GM04503 (cell line): Measurements from ENCODE around the gene PCDH12.
"Not testable (repeated sequence)": the region's sequence is repeated elsewhere in the genome, so short reads cannot be mapped to it uniquely, and the experiment has no call there.

Source experiments
- DNase-seq: peaks from one replicate; pipeline ENCODE4 v3.0.0-alpha.2; 2012; ENCODE audit warnings: low read depth

The PCDH12 gene

DNA sequence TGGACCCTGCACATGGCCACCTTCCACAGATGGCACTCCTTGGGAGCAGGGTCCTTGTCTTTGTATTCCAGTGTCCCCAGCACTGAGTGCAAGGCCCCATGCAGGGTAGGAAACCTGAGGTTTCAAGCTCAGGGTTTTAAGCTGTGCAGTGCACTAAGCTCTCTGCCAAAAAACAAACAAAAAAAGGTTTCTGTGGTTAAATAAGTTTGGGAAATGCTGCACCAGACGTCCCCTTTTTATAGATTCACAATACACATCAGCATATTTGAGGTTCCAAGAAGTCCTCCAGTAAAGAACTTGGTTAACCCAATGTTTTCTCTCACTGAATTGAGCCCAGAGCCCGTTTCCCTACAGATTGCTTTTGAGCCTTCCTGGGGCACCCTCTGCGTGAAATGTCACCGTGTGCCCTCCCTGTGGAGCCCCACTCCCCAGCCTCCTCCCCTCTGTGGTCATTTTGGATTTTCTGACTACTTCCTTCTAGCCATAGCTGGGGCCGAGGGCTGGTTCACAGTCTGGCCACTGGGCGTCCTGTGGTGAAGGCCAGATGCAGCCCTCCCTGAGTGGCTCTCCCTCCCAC is 17.2 kb downstream of the PCDH12 start:
- DNase-seq: peak; percentile 32

DNA sequence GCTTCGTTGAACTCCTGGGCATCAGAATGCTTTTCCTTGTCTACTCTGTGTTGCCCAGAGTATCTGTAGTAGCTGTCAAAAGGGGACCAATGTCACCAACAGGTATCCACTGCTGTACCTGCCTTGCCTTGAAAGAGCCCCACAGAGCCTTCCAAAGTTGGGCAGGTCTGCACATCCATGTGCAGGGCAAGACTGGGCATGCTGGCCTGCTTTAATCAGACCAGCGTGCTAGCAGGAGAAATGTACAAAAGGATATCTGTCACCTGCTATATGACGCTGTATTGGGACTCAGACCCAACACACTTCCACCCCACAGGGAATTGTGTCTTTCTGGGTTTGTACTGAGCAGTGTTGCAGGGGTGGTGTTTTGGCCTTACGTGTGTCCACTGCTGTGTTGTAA is 22.5 kb downstream of the PCDH12 start:
- no peak for DNase-seq

DNA sequence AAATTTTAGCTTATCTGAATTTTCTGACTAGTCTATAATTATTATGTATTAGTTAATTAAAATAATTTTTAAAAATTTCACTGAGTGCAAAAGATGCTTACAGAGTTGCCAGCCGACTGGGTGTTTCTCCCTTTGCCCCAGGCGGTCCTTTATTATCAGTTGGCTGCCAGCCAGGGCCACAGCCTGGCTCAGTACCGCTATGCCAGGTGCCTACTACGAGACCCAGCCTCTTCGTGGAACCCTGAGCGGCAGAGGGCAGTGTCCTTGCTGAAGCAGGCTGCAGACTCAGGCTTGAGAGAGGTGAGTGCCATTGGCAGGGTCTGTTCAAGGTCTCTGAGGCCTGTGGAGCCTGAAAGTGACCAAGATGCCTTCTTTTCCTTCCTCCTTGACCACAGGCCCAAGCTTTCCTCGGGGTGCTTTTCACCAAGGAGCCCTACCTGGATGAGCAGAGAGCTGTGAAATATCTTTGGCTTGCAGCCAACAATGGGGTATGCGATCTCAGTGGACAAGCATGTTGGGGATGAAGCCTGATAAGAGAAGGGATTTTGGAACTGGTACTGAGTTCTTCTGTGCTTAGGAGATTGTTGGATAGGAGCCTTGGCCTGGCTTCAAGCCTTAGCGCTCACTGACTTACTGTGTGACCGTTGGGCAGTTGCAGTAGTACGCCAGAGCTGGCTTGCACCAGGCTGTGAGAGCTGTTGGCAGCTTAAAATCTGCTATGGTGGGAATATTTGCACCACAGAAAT is 23.7 kb downstream of the PCDH12 start:
- no peak for DNase-seq

DNA sequence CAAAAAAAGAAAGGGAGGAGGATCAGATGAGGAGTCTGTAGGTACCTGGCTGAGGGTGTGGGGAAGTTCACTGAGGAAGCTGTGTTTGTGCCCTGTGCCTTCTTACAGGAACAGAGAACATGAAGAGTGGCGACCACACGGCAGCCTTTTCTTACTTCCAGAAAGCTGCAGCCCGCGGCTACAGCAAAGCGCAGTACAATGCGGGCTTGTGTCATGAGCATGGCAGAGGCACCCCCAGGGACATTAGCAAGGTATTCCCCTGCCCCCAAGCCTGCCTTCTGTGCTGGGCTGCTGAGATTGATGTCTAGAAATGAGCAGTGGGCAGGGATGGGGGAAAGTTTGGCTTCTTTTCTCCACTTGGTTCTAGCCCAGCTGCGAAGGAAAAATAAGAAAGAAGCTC is 24.9 kb downstream of the PCDH12 start:
- DNase-seq: no peak

DNA sequence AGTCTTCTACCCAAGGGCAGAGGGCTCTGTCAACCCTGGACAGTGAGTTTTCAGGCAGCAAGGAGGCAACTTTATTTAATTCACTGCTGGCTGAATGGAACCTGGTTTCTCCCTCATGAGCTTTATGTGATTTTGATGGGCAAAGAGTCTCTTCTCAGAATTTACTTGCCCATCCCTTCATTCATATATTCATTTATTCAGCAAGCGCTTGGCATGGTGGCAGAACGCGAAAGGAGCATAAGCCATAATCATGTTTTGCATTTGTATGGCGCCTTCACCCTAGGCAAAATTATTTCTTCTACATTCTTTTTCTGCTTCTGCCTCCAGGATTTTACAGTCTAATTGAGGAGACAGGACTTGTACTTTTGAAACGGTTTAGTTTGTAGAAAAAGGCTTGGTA is 26.3 kb downstream of the PCDH12 start:
- DNase-seq: no peak

DNA sequence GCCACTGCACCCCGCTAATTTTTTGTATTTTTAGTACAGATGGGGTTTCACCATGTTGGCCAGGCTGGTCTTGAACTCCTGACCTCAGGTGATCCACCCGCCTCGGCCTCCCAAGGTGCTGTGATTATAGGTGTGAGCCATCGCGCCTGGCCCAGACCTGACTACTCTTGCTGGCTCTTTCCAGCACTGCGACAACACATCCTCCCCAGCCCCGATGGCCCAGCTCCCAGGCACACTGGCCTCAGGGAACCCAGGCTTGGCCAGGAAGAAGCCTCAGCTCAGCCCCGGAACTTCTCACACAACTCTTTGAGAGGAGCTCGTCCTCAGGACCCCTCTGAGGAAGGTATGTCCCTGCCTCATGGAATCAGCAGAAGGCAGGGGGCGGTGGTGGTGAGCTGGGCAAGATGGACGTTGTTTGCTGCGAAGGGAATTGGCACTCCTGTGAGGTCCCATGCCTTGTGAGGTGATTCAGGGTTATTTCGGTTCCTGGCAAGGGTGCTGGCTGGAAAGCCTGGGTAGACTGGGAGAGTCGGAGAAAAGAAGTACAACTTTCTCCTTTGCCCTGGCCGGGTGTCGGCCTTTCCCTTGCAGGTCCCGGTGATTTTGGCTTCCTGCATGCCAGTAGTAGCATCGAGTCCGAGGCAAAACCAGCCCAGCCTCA is 28.5 kb downstream of the PCDH12 start:
- no peak for DNase-seq

DNA sequence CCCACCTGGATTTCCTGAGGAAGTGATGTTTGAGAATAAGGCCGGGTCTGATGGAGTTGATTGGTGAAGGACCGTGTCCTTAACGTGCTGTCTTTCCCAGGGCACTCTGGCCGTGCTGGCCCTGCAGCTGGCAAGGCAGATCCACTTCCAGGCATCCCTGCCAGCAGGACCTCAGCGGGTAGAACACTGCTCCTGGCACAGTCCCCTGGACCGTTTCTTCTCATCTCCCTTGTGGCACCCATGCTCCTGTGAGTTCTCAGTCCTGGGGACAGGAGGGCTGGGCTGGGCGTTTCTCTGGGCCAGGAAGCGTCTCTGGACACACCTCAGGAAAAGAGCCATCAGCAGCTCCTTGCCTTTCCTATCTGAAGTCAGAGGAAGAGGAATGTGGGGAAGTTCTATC is 30.0 kb downstream of the PCDH12 start:
- DNase-seq: no peak

DNA sequence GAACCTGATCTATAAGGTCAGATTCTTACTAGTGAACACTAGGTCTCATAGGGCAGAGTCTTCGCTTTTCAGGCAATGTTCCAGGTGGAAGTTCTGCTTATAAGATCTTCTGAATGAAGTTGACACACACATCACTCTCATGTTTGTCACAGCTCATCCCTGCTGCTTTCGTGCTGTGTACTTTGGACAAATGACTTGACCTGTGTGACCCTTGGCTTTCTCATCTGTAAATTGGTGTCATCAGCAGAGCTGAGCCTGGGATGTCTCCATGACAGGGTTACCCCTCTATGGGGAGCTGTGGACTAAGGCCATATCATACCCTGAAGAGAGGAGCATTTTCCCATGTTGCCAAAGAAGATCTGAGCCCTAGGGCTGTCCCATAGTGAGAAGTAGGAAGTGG is 31.6 kb downstream of the PCDH12 start:
- no peak for DNase-seq

DNA sequence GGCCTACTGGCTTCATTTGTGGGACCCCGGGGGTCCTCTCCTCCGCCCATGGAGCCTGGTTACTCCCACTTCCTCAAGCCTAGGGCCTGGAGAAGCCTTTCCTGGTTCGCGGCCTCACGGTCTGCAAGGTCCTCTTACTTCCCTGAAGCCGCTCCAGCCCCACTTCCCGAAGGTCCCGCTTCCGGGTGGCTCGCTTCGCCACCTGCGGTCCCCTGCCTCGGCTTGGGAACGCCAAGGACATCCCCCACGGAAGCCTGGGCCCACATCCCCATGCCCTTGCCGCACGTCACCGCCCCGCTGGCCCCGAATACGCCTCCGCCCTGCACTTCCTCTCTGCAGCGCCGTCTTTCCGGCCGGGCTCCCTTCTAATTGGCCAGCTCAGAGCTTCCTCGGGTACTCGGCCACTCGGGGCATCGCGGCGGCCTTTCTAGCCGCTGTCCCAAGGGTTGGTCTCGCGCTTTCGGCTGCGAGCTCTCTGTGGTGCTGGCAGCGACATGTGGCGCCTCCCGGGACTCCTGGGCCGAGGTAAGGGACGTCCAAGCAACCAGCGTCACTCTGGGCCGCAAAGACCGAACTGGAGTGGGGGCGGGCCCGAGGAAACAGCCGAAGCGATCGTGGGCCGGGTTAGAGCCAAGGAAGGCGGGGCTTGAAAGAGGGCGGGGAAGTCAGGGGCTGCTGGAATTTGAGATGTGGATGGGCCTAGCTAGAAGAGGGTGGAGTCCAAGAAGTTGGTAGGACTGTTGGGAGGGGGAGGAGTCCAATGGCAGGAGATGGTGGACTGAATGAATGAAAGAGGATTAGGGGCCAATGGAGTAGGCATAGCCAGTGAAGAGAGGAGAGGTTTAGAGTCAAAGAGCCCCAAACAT is 34.3 kb downstream of the PCDH12 start, which contains the start of gene DELE1:
DELE1 (plus strand) TSS at position 424 of the 866 bp plus-strand sequence; CDS start at position 495, 71 bp downstream.
- peak; percentile 80 for DNase-seq

DNA sequence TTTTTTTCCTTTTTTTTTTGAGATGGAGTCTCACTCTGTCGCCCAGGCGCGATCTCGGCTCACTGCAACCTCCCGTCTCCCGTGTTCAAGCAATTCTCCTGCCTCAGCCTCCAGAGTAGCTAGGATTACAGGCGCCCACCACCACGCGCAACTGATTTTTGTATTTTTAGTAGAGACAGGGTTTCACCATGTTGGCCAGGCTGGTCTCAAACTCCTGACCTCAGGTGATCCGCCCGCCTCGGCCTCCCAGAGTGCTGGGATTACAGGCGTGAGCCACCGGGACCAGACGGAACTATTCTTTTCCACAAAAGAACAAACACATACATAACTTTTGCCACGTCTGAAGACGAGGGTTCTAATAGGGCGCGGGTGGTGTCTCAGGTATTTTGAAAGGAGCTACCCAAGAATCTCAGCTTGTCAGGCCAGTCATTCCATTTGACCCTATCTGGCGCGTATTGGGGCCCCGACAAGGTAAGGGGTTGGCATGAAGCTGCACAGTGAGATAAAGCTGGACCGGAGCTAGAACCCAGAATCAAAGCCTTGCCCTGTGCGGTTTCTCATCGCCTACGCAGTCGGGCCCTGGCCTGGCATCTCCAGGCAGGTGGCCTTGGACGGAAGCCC is 35.1 kb downstream of the PCDH12 start:
- not testable (repeated sequence) for DNase-seq

DNA sequence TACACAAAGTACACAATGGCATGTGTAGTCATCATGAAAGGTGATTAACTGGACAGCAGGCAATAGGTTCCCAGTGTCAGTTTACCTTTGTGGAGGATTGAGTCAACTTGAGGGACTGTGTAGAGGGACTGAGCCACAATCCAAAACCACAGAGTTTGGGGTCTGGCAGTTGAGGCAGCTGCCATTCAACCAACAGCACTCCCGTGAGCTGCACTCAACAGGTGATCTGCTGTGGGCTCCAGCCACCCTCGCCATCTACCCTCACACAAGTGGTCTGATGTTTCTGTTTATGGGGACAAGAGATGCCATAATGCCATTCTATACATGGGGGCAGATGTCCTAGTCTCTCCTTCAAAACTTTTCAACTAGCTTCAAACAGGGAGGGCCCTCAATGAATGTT is 37.2 kb downstream of the PCDH12 start:
- DNase-seq: no peak

DNA sequence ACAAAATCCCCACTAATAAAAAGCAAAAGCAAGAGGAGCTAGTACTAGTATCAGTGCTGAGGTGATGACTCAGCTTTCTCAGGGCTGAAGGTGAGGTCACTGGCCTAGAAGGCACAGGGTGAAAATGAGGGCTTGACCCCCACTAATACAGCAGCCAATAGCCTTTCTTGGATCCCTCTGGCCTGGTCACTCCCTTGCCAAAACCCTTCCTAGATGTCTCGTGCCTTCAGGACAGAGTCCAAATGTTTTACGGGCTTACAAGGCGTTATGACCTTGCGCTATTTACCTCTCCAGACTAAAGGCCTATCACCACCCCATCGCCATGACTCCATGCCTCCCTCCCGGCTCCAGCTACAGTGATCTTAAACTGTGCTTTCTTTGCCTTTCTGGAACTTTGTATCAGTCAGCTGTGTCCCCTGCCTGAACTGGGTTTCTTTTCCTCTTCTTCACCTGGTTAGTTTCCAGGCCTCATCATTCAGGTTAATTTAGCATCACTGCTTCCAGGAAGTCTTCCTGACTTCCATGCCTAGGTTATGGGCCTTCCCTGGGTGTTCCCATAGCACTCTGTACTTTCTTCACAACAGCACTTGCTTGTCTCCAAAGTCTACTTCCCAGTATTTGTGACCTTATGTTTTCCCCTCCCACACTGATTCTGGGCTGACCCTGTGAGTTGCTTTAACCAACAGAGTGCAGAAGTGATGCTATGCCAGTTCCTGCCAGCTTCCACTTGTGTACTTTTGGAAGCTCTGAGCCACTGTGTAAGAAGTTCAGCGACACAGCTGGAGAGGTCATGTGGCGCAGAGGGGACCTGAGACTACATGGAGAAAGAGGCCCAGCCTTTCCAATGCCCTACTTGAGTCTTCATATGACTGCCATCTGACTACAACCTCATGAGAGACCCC is 38.5 kb downstream of the PCDH12 start:
- no peak for DNase-seq

DNA sequence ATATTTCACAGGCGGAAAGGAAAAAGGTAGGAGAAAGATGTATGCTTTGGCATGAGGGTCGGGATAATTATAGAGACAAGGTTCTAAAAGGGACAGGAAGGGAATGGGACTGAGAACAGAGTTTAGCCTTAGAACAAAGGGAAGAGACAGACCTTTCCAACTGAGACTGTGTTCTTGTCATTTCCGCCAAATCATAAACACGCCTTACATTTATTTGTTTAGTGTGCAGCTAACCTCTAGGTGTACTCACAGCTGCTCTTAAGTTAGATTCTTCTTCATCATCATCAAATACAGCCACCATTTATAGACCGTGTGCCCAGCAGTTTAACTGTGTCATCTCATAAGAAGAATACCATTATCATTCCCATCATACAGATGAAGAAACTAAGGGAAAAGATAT is 40.2 kb downstream of the PCDH12 start:
- DNase-seq: no peak

DNA sequence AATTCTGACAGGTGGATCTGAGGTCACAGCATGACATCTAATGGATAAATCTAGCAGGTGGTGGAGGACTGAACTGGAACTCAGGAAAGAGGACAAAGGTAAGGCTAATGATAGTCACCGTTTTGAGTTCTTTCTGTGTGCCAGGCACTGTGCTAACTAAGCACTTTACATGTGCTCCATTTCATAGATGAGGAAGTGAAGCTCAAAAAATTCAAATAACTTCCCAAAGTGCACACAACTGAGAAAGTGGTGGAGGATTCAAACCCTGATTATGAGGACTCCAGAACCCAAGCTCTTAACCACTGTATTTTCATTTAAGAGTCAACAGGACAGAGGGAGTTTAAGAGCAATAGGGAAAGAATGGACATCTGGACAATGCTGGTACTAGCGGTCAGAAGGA is 41.5 kb downstream of the PCDH12 start:
- no peak for DNase-seq

DNA sequence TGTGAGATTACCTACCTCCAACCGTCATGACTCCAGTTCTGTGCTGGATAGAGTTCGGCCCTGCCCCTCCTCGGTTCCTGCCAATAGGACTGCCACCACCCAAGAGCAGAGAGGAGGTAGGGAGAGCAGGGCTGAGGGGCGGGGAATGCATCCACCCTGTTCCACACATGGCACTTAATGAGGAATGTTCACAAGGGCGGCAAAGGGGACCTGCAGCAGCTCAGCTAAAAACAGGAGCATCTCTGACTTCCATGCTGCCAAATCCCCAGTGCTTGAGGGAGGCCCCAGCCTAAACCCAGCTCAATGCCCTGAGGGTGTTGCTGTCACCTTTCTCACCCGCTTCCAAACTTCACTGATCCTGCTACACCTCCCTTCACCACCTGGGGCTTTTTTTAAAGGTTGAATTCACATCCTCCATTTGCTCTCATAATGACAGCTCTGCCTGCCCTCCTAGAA is 42.1 kb downstream of the PCDH12 start:
- DNase-seq: no peak

DNA sequence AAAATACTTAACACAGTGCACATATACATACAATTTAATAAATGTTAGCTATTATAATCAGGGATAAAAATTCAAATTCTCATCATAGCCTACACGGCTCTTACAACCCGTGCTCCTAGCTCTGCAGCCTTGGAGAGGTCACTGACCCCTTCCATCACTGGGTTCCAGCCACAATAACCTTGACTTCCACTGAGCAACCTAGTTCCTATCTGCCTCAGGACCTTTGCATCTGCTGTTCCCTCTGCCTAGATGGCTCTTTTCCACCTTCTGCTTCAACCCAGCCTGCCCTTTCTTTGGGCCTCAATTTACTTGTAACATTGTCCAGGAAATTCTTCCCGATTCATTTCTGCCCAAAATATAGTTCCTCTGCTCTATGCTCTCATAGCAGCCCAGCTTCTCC is 43.2 kb downstream of the PCDH12 start:
- no peak for DNase-seq

DNA sequence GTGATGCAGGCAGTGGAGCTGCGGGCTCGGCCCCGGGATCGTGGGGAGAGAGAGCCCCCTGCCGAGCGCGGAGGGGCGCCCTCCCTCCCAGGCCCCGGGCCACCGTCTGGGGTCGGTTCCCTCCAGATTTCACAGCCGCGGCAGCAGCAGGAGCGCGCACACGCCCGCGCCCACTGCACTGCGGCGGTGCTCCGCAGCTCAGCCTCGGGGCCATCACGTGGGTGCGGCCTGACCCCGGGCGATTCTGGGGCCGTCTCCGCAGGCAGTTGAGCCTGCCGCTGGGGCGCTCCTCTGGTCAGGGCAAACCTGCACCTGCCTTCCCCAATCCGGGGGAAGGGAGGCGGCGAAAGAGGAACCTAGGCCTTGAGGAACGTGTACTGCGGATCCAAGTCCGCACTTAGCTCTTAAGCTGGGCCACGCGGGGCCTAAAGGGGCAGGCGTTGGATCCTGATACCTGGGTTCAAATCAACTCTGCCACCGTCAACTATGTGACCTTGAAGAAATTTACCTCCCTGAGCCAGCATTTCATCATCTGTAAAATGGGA is 43.7 kb downstream of the PCDH12 start:
- DNase-seq: no peak

DNA sequence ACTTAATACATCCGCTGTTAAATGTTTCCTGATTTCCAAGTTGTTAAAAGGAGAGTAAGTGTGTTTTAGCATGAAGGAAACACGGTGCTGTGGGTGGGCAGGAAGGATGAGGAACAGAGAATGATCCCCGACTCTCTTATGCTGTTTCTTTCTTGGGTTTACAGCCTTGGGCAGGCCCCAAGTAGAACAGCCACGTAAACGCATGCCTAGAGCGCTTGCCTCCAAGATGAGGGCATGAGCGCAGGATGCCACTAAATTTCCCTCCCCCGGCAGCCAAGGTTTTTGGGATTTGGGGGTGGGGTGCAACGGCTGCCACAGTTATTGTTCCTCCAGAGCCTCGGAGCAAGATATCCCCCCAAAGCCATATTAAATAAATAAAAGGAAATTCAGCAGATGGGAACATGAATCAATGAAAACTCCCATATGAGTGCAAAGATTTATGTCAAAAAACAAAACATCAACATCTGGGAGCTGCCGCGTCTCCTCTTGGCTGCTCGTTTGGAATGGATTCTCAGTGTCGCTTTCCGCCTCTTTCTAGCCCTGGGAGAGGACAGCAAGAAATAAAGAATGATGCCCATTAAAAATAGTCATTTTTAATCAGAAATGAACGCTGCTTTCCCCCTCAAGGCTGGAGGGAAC is 44.3 kb downstream of the PCDH12 start:
- DNase-seq: no peak

DNA sequence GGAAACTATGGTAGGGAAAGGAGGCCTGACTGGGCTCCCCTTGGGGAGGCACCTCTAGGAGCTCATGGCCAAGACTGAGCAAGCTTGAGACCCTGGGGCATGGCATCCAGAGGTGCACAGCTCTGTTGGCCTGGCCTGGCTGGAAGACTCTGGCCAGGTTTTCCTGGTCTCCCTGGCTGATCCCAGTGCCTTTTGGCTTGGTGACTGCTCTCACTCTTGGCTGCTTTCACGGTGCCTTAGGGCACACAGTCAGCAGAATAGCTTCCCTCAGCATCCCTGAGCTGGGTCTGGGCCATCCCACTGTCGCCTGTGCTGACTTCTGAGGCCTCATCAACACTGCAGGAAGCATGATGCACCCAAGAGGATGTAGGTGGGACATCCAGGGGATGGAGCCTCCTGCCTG is 47.7 kb downstream of the PCDH12 start:
- DNase-seq: peak; percentile 26

DNA sequence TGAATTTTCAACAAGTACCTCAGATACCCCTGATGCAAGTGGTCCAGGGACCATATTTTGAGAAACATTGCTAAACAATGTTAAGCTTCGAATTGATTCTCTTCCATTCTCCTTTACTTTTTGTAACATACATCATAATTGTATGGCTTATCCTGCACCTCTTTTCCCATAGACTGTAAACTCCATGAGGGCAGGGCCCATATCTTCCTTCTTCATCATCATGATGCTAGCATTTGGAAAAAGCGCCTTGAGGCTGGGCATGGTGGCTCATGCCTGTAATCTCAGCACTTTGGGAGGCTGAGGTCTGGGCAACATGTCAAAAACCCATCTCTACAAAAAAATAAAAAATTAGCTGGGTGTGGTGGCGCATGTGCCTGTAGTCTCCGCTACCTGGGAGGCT is 48.8 kb downstream of the PCDH12 start:
- DNase-seq: no peak
